Osteoblast (primary cell): Measurements from ENCODE around the gene TREH. TPM values are rescaled to one million over a fixed set of nuclear protein-coding genes. Genes with fewer than 3 reads are reported as not detected.
A peak's percentile ranks its signal among the peaks of the same experiment; 100 is the strongest.
"Not testable (repeated sequence)": the region's sequence is repeated elsewhere in the genome, so short reads cannot be mapped to it uniquely, and the experiment has no call there.

Experiments
- DNase-seq: peaks from one replicate; pipeline ENCODE4 v3.0.0; 2011; ENCODE audit warnings: low spot score, mixed read lengths; ENCODE audit not compliant: insufficient read length; ENCODE audit errors: missing footprints
- H2AFZ ChIP-seq: 2 replicates; pipeline ENCODE4 v1.6.0; 2011; ENCODE audit warnings: mild to moderate bottlenecking, low read length
- H3K27ac ChIP-seq: 2 replicates; pipeline ENCODE4 v1.5.1; 2011; ENCODE audit warnings: mild to moderate bottlenecking, low read depth, low read length, moderate library complexity
- H3K27me3 ChIP-seq: 2 replicates; pipeline ENCODE4 v1.6.0; 2012; ENCODE audit warnings: mild to moderate bottlenecking, control low read depth, inconsistent platforms, low read length, moderate library complexity; ENCODE audit not compliant: insufficient read depth
- H3K36me3 ChIP-seq: 2 replicates; pipeline ENCODE4 v1.5.1; 2011; ENCODE audit warnings: mild to moderate bottlenecking, low read length, control low read depth, moderate library complexity; ENCODE audit not compliant: insufficient read depth
- H3K4me1 ChIP-seq: 2 replicates; pipeline ENCODE4 v1.5.1; 2011; ENCODE audit warnings: mild to moderate bottlenecking, low read length, control low read depth, moderate library complexity; ENCODE audit not compliant: insufficient read depth
- H3K4me2 ChIP-seq: 2 replicates; pipeline ENCODE4 v1.6.0; 2011; ENCODE audit warnings: mild to moderate bottlenecking, low read length; ENCODE audit not compliant: insufficient read depth
- H3K4me3 ChIP-seq: fragments of 200-600 bp; sonication (generic); 3 replicates; pipeline ENCODE4 v1.5.1; 2012; ENCODE audit warnings: mild to moderate bottlenecking, low read length, inconsistent platforms; ENCODE audit not compliant: insufficient read depth
- H3K79me2 ChIP-seq: 2 replicates; pipeline ENCODE4 v1.6.0; 2012; ENCODE audit warnings: mild to moderate bottlenecking, low read length, control low read depth, inconsistent platforms; ENCODE audit not compliant: insufficient read depth
- H3K9me3 ChIP-seq: 2 replicates; pipeline ENCODE4 v1.5.1; 2011; ENCODE audit warnings: low read depth, low read length, control low read depth
- H4K20me1 ChIP-seq: 2 replicates; pipeline ENCODE4 v1.6.0; 2012; ENCODE audit warnings: mild to moderate bottlenecking, low read length, control low read depth; ENCODE audit not compliant: insufficient read depth
- CTCF ChIP-seq: IDR thresholded peaks from 2 replicates; pipeline ENCODE4 v1.5.1; 2011; ENCODE audit warnings: mild to moderate bottlenecking, low read depth, low read length, moderate library complexity; ENCODE audit errors: extremely low read depth
- total RNA-seq: library from RNA; depleted of rRNA; stranded (reverse); fragments of >200 nt; gene quantifications from 2 replicates; pipeline ENCODE4 v1.2.3, GENCODE V29; 2012

TREH gene
- total RNA-seq, 1 donor, result not detected

GRCh38 chr11:118612378-118612777, 67.1 kb downstream of the TREH start:
- H3K79me2 ChIP-seq, result peaks cover 60% of the 10 kb centered on the region
- no peak overlapping the region for H2AFZ ChIP-seq
- H3K4me3 ChIP-seq, result peak overlapping the region; percentile 1
- peak overlapping the region; percentile 77 for H3K27ac ChIP-seq
- H3K4me2 ChIP-seq, result peak overlapping the region; percentile 46
- peaks cover 31% of the 10 kb centered on the region for H3K36me3 ChIP-seq
- no peaks in the 10 kb centered on the region for H3K27me3 ChIP-seq
- no peak for DNase-seq
- H4K20me1 ChIP-seq, result no peaks in the 10 kb centered on the region
- peaks cover 42% of the 10 kb centered on the region for H3K4me1 ChIP-seq
- H3K9me3 ChIP-seq, result no peaks in the 10 kb centered on the region
- no peak for TF ChIP-seq CTCF

GRCh38 chr11:118611433-118611795, 68.0 kb downstream of the TREH start:
- Histone ChIP-seq H3K4me3 (peak overlapping the region; percentile 88), H3K36me3 (peaks cover 25% of the 10 kb centered on the region), H3K4me1 (peaks cover 44% of the 10 kb centered on the region), H3K27ac (peak overlapping the region; percentile 99), H3K4me2 (peak overlapping the region; percentile 86), H3K79me2 (peaks cover 60% of the 10 kb centered on the region)
- H4K20me1 ChIP-seq, H2AFZ ChIP-seq, H3K9me3 ChIP-seq, DNase-seq, H3K27me3 ChIP-seq: not testable (repeated sequence)

GRCh38 chr11:118610773-118611432, 68.5 kb downstream of the TREH start:
- peak; percentile 73 for TF ChIP-seq CTCF
- peak; percentile 85 for DNase-seq
- Histone ChIP-seq H3K4me2 (peak overlapping the region; percentile 86), H3K27me3 (no peaks in the 10 kb centered on the region), H3K9me3 (no peaks in the 10 kb centered on the region), H3K4me3 (peak overlapping the region; percentile 88), H3K4me1 (peaks cover 49% of the 10 kb centered on the region), H2AFZ (no peak overlapping the region), H3K79me2 (peaks cover 58% of the 10 kb centered on the region), H3K36me3 (peaks cover 20% of the 10 kb centered on the region), H3K27ac (peak overlapping the region; percentile 99), H4K20me1 (no peaks in the 10 kb centered on the region)

GRCh38 chr11:118610225-118610772, 69.2 kb downstream of the TREH start:
- DNase-seq, result no peak
- Histone ChIP-seq H3K4me3 (peak overlapping the region; percentile 88), H3K27ac (peak overlapping the region; percentile 99), H3K9me3 (no peaks in the 10 kb centered on the region), H2AFZ (peak overlapping the region; percentile 35), H3K27me3 (no peaks in the 10 kb centered on the region), H3K36me3 (peaks cover 16% of the 10 kb centered on the region), H3K79me2 (peaks cover 54% of the 10 kb centered on the region), H3K4me2 (peak overlapping the region; percentile 86), H3K4me1 (peaks cover 52% of the 10 kb centered on the region), H4K20me1 (no peaks in the 10 kb centered on the region)
- no peak for TF ChIP-seq CTCF
